ENCODE results near the gene TM6SF1.

TM6SF1 gene

GRCh38 chr15:83155942-83156341 lies 48.5 kb downstream of the TM6SF1 start:
- H3K27ac ChIP-seq (ENCODE audit: low read depth, low read length, poor library complexity, severe bottlenecking), result no peak overlapping the region
- H3K27me3 ChIP-seq (ENCODE audit: insufficient read depth, low read length), result no peaks in the 10 kb centered on the region
- TF ChIP-seq, protein P1, sequence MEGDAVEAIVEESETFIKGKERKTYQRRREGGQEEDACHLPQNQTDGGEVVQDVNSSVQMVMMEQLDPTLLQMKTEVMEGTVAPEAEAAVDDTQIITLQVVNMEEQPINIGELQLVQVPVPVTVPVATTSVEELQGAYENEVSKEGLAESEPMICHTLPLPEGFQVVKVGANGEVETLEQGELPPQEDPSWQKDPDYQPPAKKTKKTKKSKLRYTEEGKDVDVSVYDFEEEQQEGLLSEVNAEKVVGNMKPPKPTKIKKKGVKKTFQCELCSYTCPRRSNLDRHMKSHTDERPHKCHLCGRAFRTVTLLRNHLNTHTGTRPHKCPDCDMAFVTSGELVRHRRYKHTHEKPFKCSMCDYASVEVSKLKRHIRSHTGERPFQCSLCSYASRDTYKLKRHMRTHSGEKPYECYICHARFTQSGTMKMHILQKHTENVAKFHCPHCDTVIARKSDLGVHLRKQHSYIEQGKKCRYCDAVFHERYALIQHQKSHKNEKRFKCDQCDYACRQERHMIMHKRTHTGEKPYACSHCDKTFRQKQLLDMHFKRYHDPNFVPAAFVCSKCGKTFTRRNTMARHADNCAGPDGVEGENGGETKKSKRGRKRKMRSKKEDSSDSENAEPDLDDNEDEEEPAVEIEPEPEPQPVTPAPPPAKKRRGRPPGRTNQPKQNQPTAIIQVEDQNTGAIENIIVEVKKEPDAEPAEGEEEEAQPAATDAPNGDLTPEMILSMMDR (IDR thresholded peaks at IDR 0.05; ENCODE audit: low read length), result no peak
- no peak for TF ChIP-seq EZH2 (IDR thresholded peaks at IDR 0.05; ENCODE audit: borderline replicate concordance, low read length)
- H4K20me1 ChIP-seq (ENCODE audit: insufficient read depth, low read length), result no peaks in the 10 kb centered on the region
- H3K36me3 ChIP-seq (ENCODE audit: insufficient read depth, low read length), result no peaks in the 10 kb centered on the region
- no peaks in the 10 kb centered on the region for H3K4me1 ChIP-seq (ENCODE audit: insufficient read depth, low read length, severe bottlenecking)
- no peak overlapping the region for H3K4me3 ChIP-seq (ENCODE audit: low read depth, low read length, poor library complexity, severe bottlenecking)
- H3K9me2 ChIP-seq (ENCODE audit: low read depth, low read length), result no peaks in the 10 kb centered on the region
- H3K4me2 ChIP-seq (ENCODE audit: low read length), result no peak overlapping the region
- H3K9ac ChIP-seq (ENCODE audit: low read length), result no peak overlapping the region
- no peaks in the 10 kb centered on the region for H3F3A ChIP-seq (ENCODE audit: insufficient read depth, low read length)
- H3K9me3 ChIP-seq (ENCODE audit: low read length), result no peaks in the 10 kb centered on the region
- no peaks in the 10 kb centered on the region for H3K79me2 ChIP-seq (ENCODE audit: insufficient read depth, low read length)
- H2AFZ ChIP-seq (ENCODE audit: low read length), result no peak overlapping the region

- Histone ChIP-seq H3K9me3 (ENCODE audit: low read length) (no peaks in the 10 kb centered on the region), H3K36me3 (ENCODE audit: insufficient read depth, low read length) (no peaks in the 10 kb centered on the region), H3K4me1 (ENCODE audit: insufficient read depth, low read length, severe bottlenecking) (no peaks in the 10 kb centered on the region), H2AFZ (ENCODE audit: low read length) (no peak overlapping the region), H3K9me2 (ENCODE audit: low read depth, low read length) (no peaks in the 10 kb centered on the region), H3K4me2 (ENCODE audit: low read length) (no peak overlapping the region), H3K27me3 (ENCODE audit: insufficient read depth, low read length) (no peaks in the 10 kb centered on the region), H3F3A (ENCODE audit: insufficient read depth, low read length) (no peaks in the 10 kb centered on the region), H3K27ac (ENCODE audit: low read depth, low read length, poor library complexity, severe bottlenecking) (no peak overlapping the region), H4K20me1 (ENCODE audit: insufficient read depth, low read length) (no peaks in the 10 kb centered on the region), H3K9ac (ENCODE audit: low read length) (no peak overlapping the region), H3K79me2 (ENCODE audit: insufficient read depth, low read length) (no peaks in the 10 kb centered on the region), H3K4me3 (ENCODE audit: low read depth, low read length, poor library complexity, severe bottlenecking) (no peak overlapping the region)
- TF ChIP-seq EZH2 (IDR thresholded peaks at IDR 0.05; ENCODE audit: borderline replicate concordance, low read length), result no peak
- TF ChIP-seq, protein P1 (IDR thresholded peaks at IDR 0.05; ENCODE audit: low read length), result no peak
Measured at GRCh38 chr15:83158393-83158792, 50.9 kb downstream of the TM6SF1 start.

GRCh38 chr15:83160741-83161140 lies 53.3 kb downstream of the TM6SF1 start:
- Histone ChIP-seq H3K4me1 (ENCODE audit: insufficient read depth, low read length, severe bottlenecking) (no peaks in the 10 kb centered on the region), H3K27ac (ENCODE audit: low read depth, low read length, poor library complexity, severe bottlenecking) (no peak overlapping the region), H3K9ac (ENCODE audit: low read length) (no peak overlapping the region), H3K36me3 (ENCODE audit: insufficient read depth, low read length) (no peaks in the 10 kb centered on the region), H3K79me2 (ENCODE audit: insufficient read depth, low read length) (no peaks in the 10 kb centered on the region), H3K9me2 (ENCODE audit: low read depth, low read length) (no peaks in the 10 kb centered on the region), H3K27me3 (ENCODE audit: insufficient read depth, low read length) (no peaks in the 10 kb centered on the region), H3K9me3 (ENCODE audit: low read length) (no peaks in the 10 kb centered on the region), H4K20me1 (ENCODE audit: insufficient read depth, low read length) (no peaks in the 10 kb centered on the region), H2AFZ (ENCODE audit: low read length) (no peak overlapping the region), H3K4me3 (ENCODE audit: low read depth, low read length, poor library complexity, severe bottlenecking) (no peak overlapping the region), H3K4me2 (ENCODE audit: low read length) (no peak overlapping the region), H3F3A (ENCODE audit: insufficient read depth, low read length) (no peaks in the 10 kb centered on the region)
- TF ChIP-seq EZH2 (IDR thresholded peaks at IDR 0.05; ENCODE audit: borderline replicate concordance, low read length), result no peak
- TF ChIP-seq, protein P1 (IDR thresholded peaks at IDR 0.05; ENCODE audit: low read length), result no peak
